Measurements from ENCODE around the gene TYROBP. TPM values are rescaled to one million over a fixed set of nuclear protein-coding genes. Genes with fewer than 3 reads are reported as not detected.

Gene TYROBP
- total and polyA plus RNA-seq, 2 of the 8 experiments (the other 6 are each of a cell fraction or from before 2014, with no cell fraction given) = 0.18 TPM; not detected in 1

DNA sequence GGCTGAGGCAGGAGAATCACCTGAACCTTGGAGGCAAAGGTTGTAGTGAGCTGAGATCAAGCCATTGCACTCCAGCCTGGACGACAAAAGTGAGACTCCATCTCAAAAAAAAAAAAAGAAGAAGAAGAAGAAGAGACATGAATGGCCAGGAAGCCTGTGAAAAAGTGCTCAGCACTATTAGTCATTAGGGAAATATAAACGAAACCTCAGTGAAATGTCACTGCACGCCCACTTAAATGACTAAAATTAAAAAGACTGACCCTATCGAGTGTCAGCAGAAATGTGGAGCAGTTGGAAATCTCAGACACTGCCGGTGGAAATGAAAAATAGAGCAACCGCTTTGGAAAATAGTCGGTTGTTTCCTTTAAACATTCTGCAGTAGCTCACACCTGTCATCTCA lies 5.5 kb upstream of the TYROBP start (continued):
- TF ChIP-seq, protein P1, sequence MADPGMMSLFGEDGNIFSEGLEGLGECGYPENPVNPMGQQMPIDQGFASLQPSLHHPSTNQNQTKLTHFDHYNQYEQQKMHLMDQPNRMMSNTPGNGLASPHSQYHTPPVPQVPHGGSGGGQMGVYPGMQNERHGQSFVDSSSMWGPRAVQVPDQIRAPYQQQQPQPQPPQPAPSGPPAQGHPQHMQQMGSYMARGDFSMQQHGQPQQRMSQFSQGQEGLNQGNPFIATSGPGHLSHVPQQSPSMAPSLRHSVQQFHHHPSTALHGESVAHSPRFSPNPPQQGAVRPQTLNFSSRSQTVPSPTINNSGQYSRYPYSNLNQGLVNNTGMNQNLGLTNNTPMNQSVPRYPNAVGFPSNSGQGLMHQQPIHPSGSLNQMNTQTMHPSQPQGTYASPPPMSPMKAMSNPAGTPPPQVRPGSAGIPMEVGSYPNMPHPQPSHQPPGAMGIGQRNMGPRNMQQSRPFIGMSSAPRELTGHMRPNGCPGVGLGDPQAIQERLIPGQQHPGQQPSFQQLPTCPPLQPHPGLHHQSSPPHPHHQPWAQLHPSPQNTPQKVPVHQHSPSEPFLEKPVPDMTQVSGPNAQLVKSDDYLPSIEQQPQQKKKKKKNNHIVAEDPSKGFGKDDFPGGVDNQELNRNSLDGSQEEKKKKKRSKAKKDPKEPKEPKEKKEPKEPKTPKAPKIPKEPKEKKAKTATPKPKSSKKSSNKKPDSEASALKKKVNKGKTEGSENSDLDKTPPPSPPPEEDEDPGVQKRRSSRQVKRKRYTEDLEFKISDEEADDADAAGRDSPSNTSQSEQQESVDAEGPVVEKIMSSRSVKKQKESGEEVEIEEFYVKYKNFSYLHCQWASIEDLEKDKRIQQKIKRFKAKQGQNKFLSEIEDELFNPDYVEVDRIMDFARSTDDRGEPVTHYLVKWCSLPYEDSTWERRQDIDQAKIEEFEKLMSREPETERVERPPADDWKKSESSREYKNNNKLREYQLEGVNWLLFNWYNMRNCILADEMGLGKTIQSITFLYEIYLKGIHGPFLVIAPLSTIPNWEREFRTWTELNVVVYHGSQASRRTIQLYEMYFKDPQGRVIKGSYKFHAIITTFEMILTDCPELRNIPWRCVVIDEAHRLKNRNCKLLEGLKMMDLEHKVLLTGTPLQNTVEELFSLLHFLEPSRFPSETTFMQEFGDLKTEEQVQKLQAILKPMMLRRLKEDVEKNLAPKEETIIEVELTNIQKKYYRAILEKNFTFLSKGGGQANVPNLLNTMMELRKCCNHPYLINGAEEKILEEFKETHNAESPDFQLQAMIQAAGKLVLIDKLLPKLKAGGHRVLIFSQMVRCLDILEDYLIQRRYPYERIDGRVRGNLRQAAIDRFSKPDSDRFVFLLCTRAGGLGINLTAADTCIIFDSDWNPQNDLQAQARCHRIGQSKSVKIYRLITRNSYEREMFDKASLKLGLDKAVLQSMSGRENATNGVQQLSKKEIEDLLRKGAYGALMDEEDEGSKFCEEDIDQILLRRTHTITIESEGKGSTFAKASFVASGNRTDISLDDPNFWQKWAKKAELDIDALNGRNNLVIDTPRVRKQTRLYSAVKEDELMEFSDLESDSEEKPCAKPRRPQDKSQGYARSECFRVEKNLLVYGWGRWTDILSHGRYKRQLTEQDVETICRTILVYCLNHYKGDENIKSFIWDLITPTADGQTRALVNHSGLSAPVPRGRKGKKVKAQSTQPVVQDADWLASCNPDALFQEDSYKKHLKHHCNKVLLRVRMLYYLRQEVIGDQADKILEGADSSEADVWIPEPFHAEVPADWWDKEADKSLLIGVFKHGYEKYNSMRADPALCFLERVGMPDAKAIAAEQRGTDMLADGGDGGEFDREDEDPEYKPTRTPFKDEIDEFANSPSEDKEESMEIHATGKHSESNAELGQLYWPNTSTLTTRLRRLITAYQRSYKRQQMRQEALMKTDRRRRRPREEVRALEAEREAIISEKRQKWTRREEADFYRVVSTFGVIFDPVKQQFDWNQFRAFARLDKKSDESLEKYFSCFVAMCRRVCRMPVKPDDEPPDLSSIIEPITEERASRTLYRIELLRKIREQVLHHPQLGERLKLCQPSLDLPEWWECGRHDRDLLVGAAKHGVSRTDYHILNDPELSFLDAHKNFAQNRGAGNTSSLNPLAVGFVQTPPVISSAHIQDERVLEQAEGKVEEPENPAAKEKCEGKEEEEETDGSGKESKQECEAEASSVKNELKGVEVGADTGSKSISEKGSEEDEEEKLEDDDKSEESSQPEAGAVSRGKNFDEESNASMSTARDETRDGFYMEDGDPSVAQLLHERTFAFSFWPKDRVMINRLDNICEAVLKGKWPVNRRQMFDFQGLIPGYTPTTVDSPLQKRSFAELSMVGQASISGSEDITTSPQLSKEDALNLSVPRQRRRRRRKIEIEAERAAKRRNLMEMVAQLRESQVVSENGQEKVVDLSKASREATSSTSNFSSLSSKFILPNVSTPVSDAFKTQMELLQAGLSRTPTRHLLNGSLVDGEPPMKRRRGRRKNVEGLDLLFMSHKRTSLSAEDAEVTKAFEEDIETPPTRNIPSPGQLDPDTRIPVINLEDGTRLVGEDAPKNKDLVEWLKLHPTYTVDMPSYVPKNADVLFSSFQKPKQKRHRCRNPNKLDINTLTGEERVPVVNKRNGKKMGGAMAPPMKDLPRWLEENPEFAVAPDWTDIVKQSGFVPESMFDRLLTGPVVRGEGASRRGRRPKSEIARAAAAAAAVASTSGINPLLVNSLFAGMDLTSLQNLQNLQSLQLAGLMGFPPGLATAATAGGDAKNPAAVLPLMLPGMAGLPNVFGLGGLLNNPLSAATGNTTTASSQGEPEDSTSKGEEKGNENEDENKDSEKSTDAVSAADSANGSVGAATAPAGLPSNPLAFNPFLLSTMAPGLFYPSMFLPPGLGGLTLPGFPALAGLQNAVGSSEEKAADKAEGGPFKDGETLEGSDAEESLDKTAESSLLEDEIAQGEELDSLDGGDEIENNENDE (IDR thresholded peaks at IDR 0.05; ENCODE audit: insufficient replicate concordance, low read length) = no peak
- no peak for TF ChIP-seq FOSL1 (IDR thresholded peaks at IDR 0.05; ENCODE audit: insufficient read depth, low read depth, low read length)

All from H1 (cell line).